SK-N-SH treated with all-trans-retinoic acid at 6 μM for 48 hours (cell line): ENCODE results near the gene GLP2R.

Experiments used
- CREB5 ChIP-seq: fragments of 250-450 bp; sonication (Bioruptor Pico); IDR thresholded peaks from 2 replicates; pipeline ENCODE4 v1.5.1; 2020; ENCODE audit warnings: low read depth, mild to moderate bottlenecking, moderate library complexity
- OSR1 ChIP-seq: fragments of 250-450 bp; sonication (Bioruptor Pico); IDR thresholded peaks from 2 replicates; pipeline ENCODE4 v1.8.0; 2022; ENCODE audit warnings: moderate library complexity, mild to moderate bottlenecking, inconsistent platforms
- PATZ1 ChIP-seq: fragments of 250-450 bp; sonication (Bioruptor Pico); IDR thresholded peaks from 2 replicates; pipeline ENCODE4 v1.8.0; 2020; ENCODE audit warnings: mild to moderate bottlenecking, moderate library complexity, borderline replicate concordance
- ZC3H10 ChIP-seq: fragments of 250-450 bp; sonication (Bioruptor Pico); IDR thresholded peaks from 2 replicates; pipeline ENCODE4 v1.5.1; 2021; ENCODE audit warnings: mild to moderate bottlenecking, moderate library complexity

GRCh38 chr17:9899280-9900043 lies 73.7 kb downstream of the GLP2R start:
- TF ChIP-seq OSR1 (no peak), PATZ1 (CRISPR knock-in tag) (no peak), ZC3H10 (CRISPR knock-in tag) (no peak), CREB5 (CRISPR knock-in tag) (no peak)
